Measurements from ENCODE around the gene CSTF1.

- no peak for TF ChIP-seq CTCF (IDR thresholded peaks at IDR 0.05)
- no peak for TF ChIP-seq POLR2A (IDR thresholded peaks at IDR 0.05)
Observed at GRCh38 chr20:56350842-56351241, 41.6 kb upstream of the CSTF1 start.

All from tibial nerve (tissue), 3 donors.